Parathyroid adenoma (tissue), 2 donors: Measurements from ENCODE around the gene SLC2A4.

Experiments used
- H2AFZ ChIP-seq: fragments of 300-600 bp; sonication (generic); one replicate; pipeline ENCODE4 v1.7.0; 2017; ENCODE audit warnings: antibody characterized with exemption, mild to moderate bottlenecking
- H3K27ac ChIP-seq: fragments of 300-600 bp; sonication (generic); one replicate; pipeline ENCODE4 v1.7.0; 2017
- H3K27me3 ChIP-seq: fragments of 300-600 bp; sonication (generic); one replicate; pipeline ENCODE4 v1.7.0; 2017; ENCODE audit warnings: low read length; ENCODE audit not compliant: control insufficient read depth, insufficient read depth
- H3K36me3 ChIP-seq: fragments of 300-600 bp; sonication (generic); one replicate; pipeline ENCODE4 v1.7.0; 2017; ENCODE audit warnings: low read length; ENCODE audit not compliant: control insufficient read depth, insufficient read depth
- H3K4me1 ChIP-seq: fragments of 300-600 bp; sonication (generic); one replicate; pipeline ENCODE4 v1.7.0; 2017; ENCODE audit warnings: control low read depth
- H3K4me2 ChIP-seq: fragments of 300-600 bp; sonication (generic); one replicate; pipeline ENCODE4 v1.7.0; 2017; ENCODE audit warnings: low read length
- H3K4me3 ChIP-seq: fragments of 300-600 bp; sonication (generic); one replicate; pipeline ENCODE4 v1.7.0; 2017; ENCODE audit warnings: low read depth, low read length
- H3K79me2 ChIP-seq: fragments of 300-600 bp; sonication (generic); one replicate; pipeline ENCODE4 v1.7.0; 2017; ENCODE audit warnings: control low read depth
- H3K9ac ChIP-seq: fragments of 300-600 bp; sonication (generic); one replicate; pipeline ENCODE4 v1.7.0; 2017; ENCODE audit warnings: mild to moderate bottlenecking
- H3K9me3 ChIP-seq: fragments of 300-600 bp; sonication (generic); one replicate; pipeline ENCODE4 v1.7.0; 2017; ENCODE audit warnings: low read length; ENCODE audit not compliant: control insufficient read depth
- TF ChIP-seq, protein P1 (sequence below): fragments of 300-600 bp; sonication (generic); IDR thresholded peaks from one replicate; pipeline ENCODE4 v1.7.0; 2017; ENCODE audit warnings: antibody characterized with exemption, mild to moderate bottlenecking
- donor health status: primary hyperparathyroidism.

SLC2A4 gene

GRCh38 chr17:7238420-7239090, 43.0 kb upstream of the SLC2A4 start:
- no peaks in the 10 kb centered on the region for H3K9me3 ChIP-seq
- H3K9ac ChIP-seq = peak overlapping the region; percentile 70
- no peaks in the 10 kb centered on the region for H3K36me3 ChIP-seq
- peak overlapping the region; percentile 83 for H3K27ac ChIP-seq
- H3K27me3 ChIP-seq = no peaks in the 10 kb centered on the region
- peak overlapping the region; percentile 93 for H3K4me3 ChIP-seq
- peaks cover 8% of the 10 kb centered on the region for H3K79me2 ChIP-seq
- peak overlapping the region; percentile 73 for H3K4me2 ChIP-seq
- H3K4me1 ChIP-seq = peaks cover 17% of the 10 kb centered on the region
- peak overlapping the region; percentile 63 for H2AFZ ChIP-seq
- TF ChIP-seq, protein P1, sequence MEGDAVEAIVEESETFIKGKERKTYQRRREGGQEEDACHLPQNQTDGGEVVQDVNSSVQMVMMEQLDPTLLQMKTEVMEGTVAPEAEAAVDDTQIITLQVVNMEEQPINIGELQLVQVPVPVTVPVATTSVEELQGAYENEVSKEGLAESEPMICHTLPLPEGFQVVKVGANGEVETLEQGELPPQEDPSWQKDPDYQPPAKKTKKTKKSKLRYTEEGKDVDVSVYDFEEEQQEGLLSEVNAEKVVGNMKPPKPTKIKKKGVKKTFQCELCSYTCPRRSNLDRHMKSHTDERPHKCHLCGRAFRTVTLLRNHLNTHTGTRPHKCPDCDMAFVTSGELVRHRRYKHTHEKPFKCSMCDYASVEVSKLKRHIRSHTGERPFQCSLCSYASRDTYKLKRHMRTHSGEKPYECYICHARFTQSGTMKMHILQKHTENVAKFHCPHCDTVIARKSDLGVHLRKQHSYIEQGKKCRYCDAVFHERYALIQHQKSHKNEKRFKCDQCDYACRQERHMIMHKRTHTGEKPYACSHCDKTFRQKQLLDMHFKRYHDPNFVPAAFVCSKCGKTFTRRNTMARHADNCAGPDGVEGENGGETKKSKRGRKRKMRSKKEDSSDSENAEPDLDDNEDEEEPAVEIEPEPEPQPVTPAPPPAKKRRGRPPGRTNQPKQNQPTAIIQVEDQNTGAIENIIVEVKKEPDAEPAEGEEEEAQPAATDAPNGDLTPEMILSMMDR = no peak

DNA sequence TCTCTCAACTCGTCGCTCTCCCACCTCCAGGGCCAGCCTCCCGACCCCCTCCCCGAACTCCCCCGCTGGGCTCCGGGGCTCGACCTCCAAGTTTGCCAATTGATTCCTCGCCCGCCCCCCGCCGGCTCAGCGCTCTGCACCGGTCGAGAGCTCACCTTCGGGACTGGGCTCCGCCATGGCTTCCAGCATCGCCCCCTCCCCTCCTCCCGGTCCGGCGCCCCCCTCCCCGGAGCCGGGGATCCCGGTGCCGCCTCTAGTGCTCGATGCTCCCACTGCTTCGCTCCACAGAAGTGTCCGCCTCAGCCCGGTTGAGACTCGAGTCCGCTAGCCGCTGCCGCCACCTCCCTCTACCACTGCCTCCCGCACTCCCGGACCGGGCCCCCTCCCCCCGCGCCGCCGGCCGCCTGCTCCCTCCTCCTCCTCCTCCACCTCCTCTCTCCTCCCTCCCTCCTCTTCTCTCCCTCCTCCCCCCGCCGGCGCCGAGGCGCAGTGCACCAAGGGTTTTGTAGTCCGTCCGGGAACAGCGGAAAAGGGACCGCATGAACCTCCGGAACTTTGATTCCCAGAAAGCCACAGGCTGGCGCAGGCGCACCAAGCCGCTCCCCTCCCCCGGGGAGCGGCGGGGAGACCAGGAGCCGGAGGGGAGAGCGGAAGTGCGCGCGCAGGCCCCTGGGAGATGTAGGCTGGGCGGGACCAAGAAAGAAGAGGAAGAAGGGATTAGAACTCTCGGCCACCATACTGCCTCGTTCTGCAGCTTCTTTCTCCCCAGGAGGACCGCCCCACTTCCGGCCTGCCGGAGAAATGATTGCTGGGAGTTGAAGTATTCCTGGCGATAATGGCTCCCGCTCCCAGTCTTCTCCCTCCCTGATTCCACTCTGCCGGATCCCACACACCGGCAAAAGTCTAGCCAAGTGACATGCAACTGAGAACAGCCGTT, 42.2 kb upstream of the SLC2A4 start, which contains the start of gene PHF23:
Gene PHF23, minus strand, starts transcription at position 367 of the 937 bp plus-strand sequence. Its CDS starts 178 bp downstream, at position 189.
- peak within 1 kb of the TSS; percentile 63 for H2AFZ ChIP-seq
- peak within 1 kb of the TSS; percentile 83 for H3K27ac ChIP-seq
- H3K9ac ChIP-seq = peak within 1 kb of the TSS; percentile 70
- H3K9me3 ChIP-seq = no peaks in the 10 kb centered on the region
- peaks cover 3% of the 10 kb centered on the region for H3K79me2 ChIP-seq
- no peaks in the 10 kb centered on the region for H3K36me3 ChIP-seq
- no peaks in the 10 kb centered on the region for H3K27me3 ChIP-seq
- TF ChIP-seq, protein P1 = no peak
- peak within 1 kb of the TSS; percentile 73 for H3K4me2 ChIP-seq
- H3K4me1 ChIP-seq = peaks cover 17% of the 10 kb centered on the region
- H3K4me3 ChIP-seq = peak within 1 kb of the TSS; percentile 93

- TF ChIP-seq, protein P1 = no peak
- Histone ChIP-seq H3K36me3 (no peaks in the 10 kb centered on the region), H3K9me3 (no peaks in the 10 kb centered on the region), H3K27me3 (no peaks in the 10 kb centered on the region), H3K4me1 (peaks cover 17% of the 10 kb centered on the region), H3K4me3 (peak overlapping the region; percentile 49), H3K4me2 (peak overlapping the region; percentile 67), H3K79me2 (peaks cover 3% of the 10 kb centered on the region), H2AFZ (no peak overlapping the region), H3K9ac (no peak overlapping the region), H3K27ac (no peak overlapping the region)
Observed at GRCh38 chr17:7240375-7240774, 41.1 kb upstream of the SLC2A4 start.

GRCh38 chr17:7241090-7241733, 40.3 kb upstream of the SLC2A4 start:
- Histone ChIP-seq H3K4me3 (peak overlapping the region; percentile 94), H3K4me2 (peak overlapping the region; percentile 98), H2AFZ (no peak overlapping the region), H3K79me2 (peaks cover 3% of the 10 kb centered on the region), H3K27ac (peak overlapping the region; percentile 94), H3K36me3 (no peaks in the 10 kb centered on the region), H3K9me3 (no peaks in the 10 kb centered on the region), H3K27me3 (no peaks in the 10 kb centered on the region), H3K9ac (no peak overlapping the region), H3K4me1 (peaks cover 17% of the 10 kb centered on the region)
- TF ChIP-seq, protein P1 = no peak
